NCI-H69 (cell line): Measurements from ENCODE around the gene NDUFB6.
"Not testable (repeated sequence)": the region's sequence is repeated elsewhere in the genome, so short reads cannot be mapped to it uniquely, and the experiment has no call there.

ENCODE experiments used
- DNase-seq: peaks from one replicate; lab custom pipeline; 2025; lab: John Stamatoyannopoulos, UW

Gene NDUFB6

GRCh38 chr9:32524558-32524891, 48.4 kb downstream of the NDUFB6 start:
- DNase-seq = not testable (repeated sequence)

DNA sequence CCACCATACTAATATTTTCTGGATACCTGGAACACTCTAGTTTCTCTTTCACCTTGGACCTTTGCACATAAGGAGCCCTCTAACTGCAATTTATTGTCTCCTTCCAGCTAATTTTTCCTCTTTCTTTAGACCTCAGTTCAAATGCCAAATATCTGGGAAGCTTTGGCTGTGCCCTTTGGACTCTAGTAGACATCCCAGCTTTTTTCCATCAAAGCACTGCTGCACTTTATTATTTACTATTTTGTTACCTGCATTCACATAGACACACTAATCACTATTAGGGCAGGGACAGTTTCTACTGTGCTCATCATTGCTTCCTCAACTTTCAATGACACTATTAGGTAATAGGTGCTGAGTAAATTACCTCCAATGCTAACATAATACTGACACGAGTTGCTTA, 49.0 kb downstream of the NDUFB6 start:
- no peak for DNase-seq

DNA sequence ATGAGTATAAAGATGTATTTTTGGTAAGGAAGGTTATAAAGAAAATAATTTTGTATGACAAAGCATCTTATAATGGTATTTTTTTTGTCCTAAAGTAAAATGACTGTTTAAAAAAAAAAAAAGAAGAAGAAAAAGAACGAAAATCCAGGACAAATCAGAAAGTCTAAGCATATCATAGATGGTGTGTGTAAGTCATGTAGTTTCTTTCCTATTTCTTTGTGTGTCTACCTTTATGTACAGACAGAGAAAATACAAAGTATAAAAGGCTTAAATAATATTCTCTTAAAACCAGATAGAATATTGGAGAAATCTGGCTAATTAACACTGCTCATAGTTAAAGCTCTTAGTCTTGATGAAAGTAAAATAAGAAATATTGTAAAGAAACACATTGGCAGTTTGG, 54.7 kb downstream of the NDUFB6 start:
- no peak for DNase-seq

DNA sequence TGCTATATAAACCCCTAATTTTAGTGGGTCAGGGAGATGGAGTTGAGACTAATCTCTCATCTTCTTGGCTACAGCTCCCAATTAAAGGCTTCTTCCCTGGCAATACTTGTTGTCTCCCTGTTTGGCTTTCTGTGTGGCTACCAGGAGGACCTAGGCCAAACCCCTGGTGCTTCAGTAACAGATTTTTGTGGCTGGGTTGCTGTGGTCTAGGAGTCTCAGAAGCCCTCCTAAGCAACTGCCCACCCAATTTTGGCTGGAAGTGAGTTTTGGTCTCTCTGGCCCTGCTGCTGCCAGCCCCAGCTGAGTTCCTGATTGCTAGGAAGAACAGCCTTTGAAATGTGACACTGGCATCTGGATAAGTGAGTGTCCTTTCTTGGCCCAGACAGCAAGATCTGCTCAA, 56.7 kb downstream of the NDUFB6 start:
- DNase-seq = no peak

- DNase-seq = peak; percentile 27
These were observed 64.2 kb downstream of the NDUFB6 start for GRCh38 chr9:32508728-32509127.

GRCh38 chr9:32503008-32503407, 70.0 kb downstream of the NDUFB6 start:
- no peak for DNase-seq
